ENCODE results near the gene U2AF1L4.
A peak's percentile ranks its signal among the peaks of the same experiment; 100 is the strongest.

The U2AF1L4 gene

DNA sequence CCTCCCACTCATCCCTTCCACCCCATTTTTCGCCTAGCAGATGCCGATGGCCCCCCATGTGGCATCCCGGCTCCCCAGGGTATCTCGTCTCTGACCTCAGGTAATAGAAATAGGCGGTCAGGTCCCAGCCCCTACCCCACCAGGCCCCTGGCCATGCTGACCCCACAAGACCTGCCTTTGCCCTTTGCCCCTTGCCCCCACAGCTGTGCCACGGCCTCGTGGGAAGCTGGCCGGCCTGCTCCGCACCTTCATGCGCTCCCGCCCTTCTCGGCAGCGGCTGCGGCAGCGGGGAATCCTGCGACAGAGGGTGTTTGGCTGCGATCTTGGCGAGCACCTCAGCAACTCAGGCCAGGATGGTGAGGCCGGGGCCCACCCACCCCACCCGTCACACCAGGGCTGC is 35.5 kb upstream of the U2AF1L4 start:
- DNase-seq (ENCODE audit: low read depth, low spot score), result no peak
- TF ChIP-seq, protein P1, sequence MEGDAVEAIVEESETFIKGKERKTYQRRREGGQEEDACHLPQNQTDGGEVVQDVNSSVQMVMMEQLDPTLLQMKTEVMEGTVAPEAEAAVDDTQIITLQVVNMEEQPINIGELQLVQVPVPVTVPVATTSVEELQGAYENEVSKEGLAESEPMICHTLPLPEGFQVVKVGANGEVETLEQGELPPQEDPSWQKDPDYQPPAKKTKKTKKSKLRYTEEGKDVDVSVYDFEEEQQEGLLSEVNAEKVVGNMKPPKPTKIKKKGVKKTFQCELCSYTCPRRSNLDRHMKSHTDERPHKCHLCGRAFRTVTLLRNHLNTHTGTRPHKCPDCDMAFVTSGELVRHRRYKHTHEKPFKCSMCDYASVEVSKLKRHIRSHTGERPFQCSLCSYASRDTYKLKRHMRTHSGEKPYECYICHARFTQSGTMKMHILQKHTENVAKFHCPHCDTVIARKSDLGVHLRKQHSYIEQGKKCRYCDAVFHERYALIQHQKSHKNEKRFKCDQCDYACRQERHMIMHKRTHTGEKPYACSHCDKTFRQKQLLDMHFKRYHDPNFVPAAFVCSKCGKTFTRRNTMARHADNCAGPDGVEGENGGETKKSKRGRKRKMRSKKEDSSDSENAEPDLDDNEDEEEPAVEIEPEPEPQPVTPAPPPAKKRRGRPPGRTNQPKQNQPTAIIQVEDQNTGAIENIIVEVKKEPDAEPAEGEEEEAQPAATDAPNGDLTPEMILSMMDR (IDR thresholded peaks at IDR 0.05; ENCODE audit: low read depth, low read length), result no peak
- in situ Hi-C loops (cut with HindIII; ENCODE audit: low sequenced_read_pairs), result no loop called here
- no peak overlapping the region for H3K4me3 ChIP-seq (ENCODE audit: low read depth, low read length)

DNA sequence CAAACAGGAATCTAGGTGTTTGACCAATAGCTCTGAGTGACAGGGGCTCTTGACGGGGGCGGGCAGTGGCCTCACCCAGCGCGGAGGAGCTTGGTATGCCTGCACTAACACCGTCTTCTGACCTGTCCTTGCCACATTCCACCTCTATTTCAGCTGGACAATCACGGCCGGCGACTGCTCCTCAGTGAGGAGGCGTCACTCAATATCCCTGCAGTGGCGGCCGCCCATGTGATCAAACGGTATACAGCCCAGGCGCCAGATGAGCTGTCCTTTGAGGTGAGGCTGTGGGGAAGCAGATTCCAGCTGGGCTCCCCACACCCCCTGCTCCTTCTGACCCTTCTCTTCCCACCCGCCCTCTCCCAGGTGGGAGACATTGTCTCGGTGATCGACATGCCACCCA is 34.8 kb upstream of the U2AF1L4 start:
- TF ChIP-seq, protein P1 (IDR thresholded peaks at IDR 0.05; ENCODE audit: low read depth, low read length), result no peak
- H3K4me3 ChIP-seq (ENCODE audit: low read depth, low read length), result no peak overlapping the region
- DNase-seq (ENCODE audit: low read depth, low spot score), result no peak
- in situ Hi-C loops (cut with HindIII; ENCODE audit: low sequenced_read_pairs), result no loop called here

GRCh38 chr19:35779033-35779432 is 33.8 kb upstream of the U2AF1L4 start:
- H3K4me3 ChIP-seq (ENCODE audit: low read depth, low read length), result no peak overlapping the region
- no peak for DNase-seq (ENCODE audit: low read depth, low spot score)
- TF ChIP-seq, protein P1 (IDR thresholded peaks at IDR 0.05; ENCODE audit: low read depth, low read length), result no peak
- in situ Hi-C loops (cut with HindIII; ENCODE audit: low sequenced_read_pairs), result no loop called here

DNA sequence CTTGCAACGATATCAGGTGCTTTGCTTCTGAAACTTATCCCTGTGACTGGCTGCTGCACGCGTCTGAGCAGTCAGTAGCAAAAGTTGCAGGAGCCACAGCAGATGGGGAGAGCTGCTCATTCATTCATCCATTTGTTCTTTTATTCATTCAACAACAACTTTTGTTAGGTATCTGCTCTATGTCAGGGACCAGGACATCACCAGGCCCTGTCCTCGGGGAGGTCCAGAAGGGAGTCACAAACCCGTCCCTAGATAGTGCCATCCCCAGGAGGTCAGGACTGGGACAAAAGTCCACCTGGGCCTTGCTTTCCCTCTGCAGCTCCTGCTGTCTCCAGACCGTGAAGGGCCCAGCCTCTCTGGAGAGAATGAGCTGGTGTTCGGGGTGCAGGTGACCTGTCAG is 32.7 kb upstream of the U2AF1L4 start:
- in situ Hi-C loops (cut with HindIII; ENCODE audit: low sequenced_read_pairs), result no loop called here
- H3K4me3 ChIP-seq (ENCODE audit: low read depth, low read length), result no peak overlapping the region
- DNase-seq (ENCODE audit: low read depth, low spot score), result no peak
- TF ChIP-seq, protein P1 (IDR thresholded peaks at IDR 0.05; ENCODE audit: low read depth, low read length), result no peak

- H3K4me3 ChIP-seq (ENCODE audit: low read depth, low read length), result no peak overlapping the region
- TF ChIP-seq, protein P1 (IDR thresholded peaks at IDR 0.05; ENCODE audit: low read depth, low read length), result no peak
- no peak for DNase-seq (ENCODE audit: low read depth, low spot score)
- in situ Hi-C loops (cut with HindIII; ENCODE audit: low sequenced_read_pairs), result no loop called here
Observed at GRCh38 chr19:35777086-35777841, 32.0 kb upstream of the U2AF1L4 start.

- DNase-seq (ENCODE audit: low read depth, low spot score), result no peak
- TF ChIP-seq, protein P1 (IDR thresholded peaks at IDR 0.05; ENCODE audit: low read depth, low read length), result no peak
- peak overlapping the region; percentile 70 for H3K4me3 ChIP-seq (ENCODE audit: low read depth, low read length)
- in situ Hi-C loops (cut with HindIII; ENCODE audit: low sequenced_read_pairs), result no loop called here
Observed at GRCh38 chr19:35776102-35776788, 31.0 kb upstream of the U2AF1L4 start.
